Heart right ventricle (tissue), 16 donors: ENCODE measurements around the gene LENG9. TPM values are rescaled to one million over a fixed set of nuclear protein-coding genes. Genes with fewer than 3 reads are reported as not detected.

Source experiments
- ATAC-seq, 8 donors: fragments of 200-7000 bp; cut with Tn5 transposase; one replicate each; pipeline ENCODE4 v1.9.1; 2020; ENCODE audit warnings: mild to moderate bottlenecking in 8 of 8, moderate library complexity in 8 of 8, moderate number of reproducible peaks in 1 of 8
- DNase-seq, 2 donors: peaks; one replicate each; pipeline ENCODE4 v3.0.0-alpha.2; 2020
- H3K27ac ChIP-seq, 10 donors: fragments of 200-600 bp; sonication (generic) in 2 of 10; one replicate each; pipeline versions ENCODE4 v1.5.0 to v1.8.0; 2020 to 2022; ENCODE audit warnings: mild to moderate bottlenecking in 3 of 10
- H3K27me3 ChIP-seq, 7 donors: fragments of 200-600 bp; one replicate each; pipeline ENCODE4 v1.8.0; 2021 to 2022; ENCODE audit warnings: mild to moderate bottlenecking in 2 of 7
- H3K36me3 ChIP-seq, 9 donors: fragments of 200-600 bp; sonication (generic) in 1 of 9; one replicate each; pipeline versions ENCODE4 v1.5.0 to v1.8.0; 2020 to 2022; ENCODE audit warnings: mild to moderate bottlenecking in 2 of 9
- H3K4me1 ChIP-seq, 9 donors: fragments of 200-600 bp; sonication (generic) in 1 of 9; one replicate each; pipeline versions ENCODE4 v1.5.0 to v1.8.0; 2020 to 2022; ENCODE audit warnings: mild to moderate bottlenecking in 4 of 9
- H3K4me3 ChIP-seq, 10 donors: fragments of 200-600 bp; sonication (generic) in 2 of 10; one replicate each; pipeline versions ENCODE4 v1.5.0 to v1.8.0; 2020 to 2022; ENCODE audit warnings: mild to moderate bottlenecking in 7 of 10, moderate library complexity in 2 of 10
- H3K9me3 ChIP-seq, 11 donors: fragments of 200-600 bp in 10 of 11; sonication (generic) in 2 of 11; one replicate each; pipeline versions ENCODE4 v1.5.0 to v1.8.0; 2013 to 2022; ENCODE audit warnings: mild to moderate bottlenecking in 2 of 11, control low read depth in 1 of 11, moderate library complexity in 1 of 11
- CTCF ChIP-seq, 9 donors: fragments of 200-600 bp; sonication (generic) in 2 of 9; IDR thresholded peaks; one replicate each; pipeline versions ENCODE4 v1.5.0 to v1.8.0; 2021 to 2022; ENCODE audit warnings: antibody characterized with exemption in 9 of 9, mild to moderate bottlenecking in 5 of 9, moderate library complexity in 1 of 9
- WGBS, 2 donors: extraction: QIAGEN DNeasy Blood & Tissue Kit; methylation state at CpG; one replicate each; pipeline ENCODE4 v1.1.7; 2013; ENCODE audit warnings: inconsistent platforms in 1 of 2; 5-methylcytosine and 5-hydroxymethylcytosine counted together
- intact Hi-C, 10 donors: fragments of 100-400 bp; cut with DNase I; formaldehyde crosslinking; loops; one replicate each; pipeline versions ENCODE4 v1.11.1 to v1.14.2; 2022
- polyA plus RNA-seq, 2 donors: library from polyadenylated mRNA; stranded (reverse); fragments of 200-250 nt; gene quantifications; one replicate each; pipeline ENCODE4 v1.2.3, GENCODE V29; 2013
- total RNA-seq, 10 donors: library from RNA; stranded (reverse); fragmentation: NEBNext Ultra II Directional in 3 of 10; extraction: Animal tissue kit (Norgen Biotek cat#: 25700) in 3 of 10; gene quantifications; one replicate each; pipeline versions ENCODE4 v1.2.1 to v1.2.4, GENCODE V29; 2021 to 2023
- donor health status: Arrhythmogenic right ventricular cardiomyopathy.
- donor health status: ischemic (EF 13 %, LVEDD 7.1; RV severe dilation, severe dysfunction).
- donor health status: healthy with polysubstance abuse.
- donor health status: DM: no; HTN: yes; CAD: no.
- donor health status: DM: no; HTN: no; CAD: no.
- donor health status: ischemic (EF 25% LVEDD 6.9; RV normal size, moderate dysfunction).
- donor health status: ischemic (EF 25% LVEDD 5.7; RV mildly dilated, moderate dysfunction).
- donor health status: healthy.
- donor health status: DM: yes; HTN: yes; CAD: no.
- donor health status: Ischemic cardiomyopathy.
- donor health status: ischemic (EF 35%, LVEDD 5.7; RV mildly dilated, moderate dysfunction).
- donor health status: nonischemic (EF 11% LVEDD 7.7; RV severe dilation, severe dysfunction).
- donor health status: DM: yes; HTN: yes; CAD: no.
- donor health status: PGD.
- donor health status: ischemic (EF 29% LVEDD 5.4; RV normal size, mild dysfunction).
- donor health status: nonischemic (EF 23%, LVEDD 6.1; RV moderate dilation, normal function).

The LENG9 gene
- total and polyA plus RNA-seq, 12 donors: 1.0 to 4.2 (median 1.6) TPM

- H3K27me3 ChIP-seq: peaks cover 0 to 72% (median 61%) of the 10 kb centered on the region in 7 donors
- WGBS, 2 donors: 84% methylated on average over 11 of the region's 11 CpGs
These were observed 36.0 kb downstream of the LENG9 start for GRCh38 chr19:54427586-54427985.

DNA sequence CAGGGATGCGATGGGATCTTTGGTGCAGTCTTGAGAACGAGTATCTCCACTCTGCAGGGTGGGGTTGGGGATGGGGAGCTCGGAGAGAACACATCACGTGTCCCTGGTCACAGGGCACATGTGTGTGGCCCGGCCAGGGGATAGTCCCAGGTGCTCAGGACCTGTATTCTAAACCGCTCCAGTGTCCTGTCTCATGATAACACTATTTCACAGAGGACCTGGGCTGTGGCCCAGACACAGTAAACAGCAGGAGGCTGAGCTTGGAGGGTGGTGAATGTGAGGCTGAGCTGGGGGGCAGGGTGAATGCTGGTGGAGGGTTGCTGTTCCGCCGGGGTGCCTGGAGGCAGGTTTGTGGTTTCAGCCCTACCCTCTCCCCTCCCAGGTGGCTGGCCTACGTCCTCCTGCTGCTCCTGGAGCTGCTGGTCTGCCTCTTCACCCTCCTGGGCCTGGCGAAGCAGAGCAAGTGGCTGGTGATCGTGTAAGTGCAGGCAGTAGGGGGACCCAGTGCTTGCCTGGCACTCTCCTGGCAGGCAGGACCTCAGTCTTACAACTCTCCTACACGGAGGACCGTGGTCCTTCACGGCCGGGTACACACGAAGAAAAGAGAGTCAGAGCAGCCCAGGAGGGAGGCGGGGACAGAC, 37.2 kb downstream of the LENG9 start:
- no peak for DNase-seq
- no peaks in the 10 kb centered on the region for H3K36me3 ChIP-seq
- intact Hi-C loops: no loop called here
- 69 to 71% methylated on average over 17 of the region's 17 CpGs for WGBS, 2 donors
- no peak for ATAC-seq
- peaks cover 0 to 20% (median 15%) of the 10 kb centered on the region in 9 donors for H3K4me1 ChIP-seq
- no peak overlapping the region for H3K4me3 ChIP-seq
- no peaks in the 10 kb centered on the region for H3K9me3 ChIP-seq
- no peak for TF ChIP-seq CTCF (IDR thresholded peaks at IDR 0.05)
- H3K27ac ChIP-seq: no peak overlapping the region
- H3K27me3 ChIP-seq: peaks cover 0 to 76% (median 66%) of the 10 kb centered on the region in 7 donors

More at GRCh38 chr19:54427586-54427985, 36.0 kb downstream of the LENG9 start:
- no peak for ATAC-seq
- Histone ChIP-seq H3K4me1 (peaks cover 0 to 25% (median 19%) of the 10 kb centered on the region in 9 donors), H3K9me3 (no peaks in the 10 kb centered on the region), H3K27ac (no peak overlapping the region), H3K4me3 (no peak overlapping the region), H3K36me3 (no peaks in the 10 kb centered on the region)
- intact Hi-C loops: no loop called here
- no peak for DNase-seq
- no peak for TF ChIP-seq CTCF (IDR thresholded peaks at IDR 0.05)

DNA sequence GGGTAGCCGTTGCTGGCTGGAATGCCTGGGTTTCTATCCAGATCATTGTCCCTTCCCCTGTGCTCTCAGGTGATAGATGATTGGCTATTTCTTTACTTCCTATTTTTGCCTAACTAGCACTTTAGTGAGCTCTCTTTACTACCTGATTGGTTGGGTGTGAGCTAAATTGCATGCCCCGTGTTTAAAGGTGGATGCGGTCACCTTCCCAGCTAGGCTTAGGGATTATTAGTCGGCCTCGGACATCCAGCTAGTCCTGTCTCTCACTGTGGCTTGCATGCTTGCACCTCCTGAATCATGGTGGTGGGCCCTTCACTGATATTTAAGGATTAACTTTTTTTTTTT, 38.2 kb downstream of the LENG9 start:
- no peak overlapping the region for H3K27ac ChIP-seq
- H3K4me3 ChIP-seq: no peak overlapping the region
- DNase-seq: no peak
- WGBS, 2 donors: 76 to 80% methylated on average over 5 of the region's 5 CpGs
- H3K36me3 ChIP-seq: no peaks in the 10 kb centered on the region
- intact Hi-C loops: no loop called here
- TF ChIP-seq CTCF (IDR thresholded peaks at IDR 0.05): no peak
- peaks cover 0 to 79% (median 67%) of the 10 kb centered on the region in 7 donors for H3K27me3 ChIP-seq
- no peaks in the 10 kb centered on the region for H3K9me3 ChIP-seq
- peaks cover 0 to 20% (median 10%) of the 10 kb centered on the region in 9 donors for H3K4me1 ChIP-seq
- ATAC-seq: no peak

DNA sequence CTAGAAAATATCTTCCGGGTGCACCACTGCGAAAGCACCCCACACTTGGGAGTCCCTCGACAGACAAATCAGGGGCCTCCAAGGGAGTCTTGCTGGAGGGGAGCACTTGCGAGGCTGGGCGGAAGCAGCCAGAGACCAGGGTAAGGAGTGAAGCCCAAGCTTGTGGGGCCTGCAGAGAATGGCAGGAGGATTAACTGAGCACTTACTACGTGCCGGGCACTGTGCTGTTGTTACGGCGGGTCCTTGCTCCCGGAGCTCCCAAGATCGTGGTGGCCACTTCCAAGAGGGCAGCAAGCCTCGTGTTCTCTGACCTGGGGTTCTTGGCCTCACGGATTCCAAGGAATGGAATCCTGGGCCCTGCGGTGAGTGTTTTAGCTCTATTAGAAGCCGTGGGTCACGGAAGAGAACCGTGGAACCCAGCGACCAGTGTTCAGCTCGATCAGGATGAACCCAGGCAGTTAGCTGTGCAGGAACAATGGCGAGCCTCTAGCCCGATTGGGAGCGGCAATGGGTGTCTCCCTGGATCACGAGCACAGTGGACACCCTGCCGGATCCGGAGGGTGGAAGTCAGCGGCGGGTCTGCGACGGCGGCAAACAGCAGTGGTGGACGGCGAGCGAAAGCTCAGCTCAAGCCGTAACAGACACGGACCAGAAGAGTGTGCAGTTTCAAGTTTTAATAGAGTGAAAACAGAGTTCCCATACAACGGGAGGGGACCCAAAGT, 38.8 kb downstream of the LENG9 start:
- intact Hi-C loops: no loop called here
- H3K36me3 ChIP-seq: no peaks in the 10 kb centered on the region
- DNase-seq (no peak), ATAC-seq (no peak)
- peaks cover 5 to 79% (median 67%) of the 10 kb centered on the region in 7 donors for H3K27me3 ChIP-seq
- H3K4me3 ChIP-seq: no peak overlapping the region
- H3K27ac ChIP-seq: no peak overlapping the region
- peaks cover 0 to 20% (median 6%) of the 10 kb centered on the region in 9 donors for H3K4me1 ChIP-seq
- WGBS, 2 donors: 91% methylated on average over 36 of the region's 36 CpGs
- H3K9me3 ChIP-seq: no peaks in the 10 kb centered on the region
- no peak for TF ChIP-seq CTCF (IDR thresholded peaks at IDR 0.05)
